Naive thymus-derived CD4-positive, alpha-beta T cell (primary cell): Measurements from ENCODE around the gene NCOA3. TPM values are rescaled to one million over a fixed set of nuclear protein-coding genes. Genes with fewer than 3 reads are reported as not detected.

Experiments used
- ATAC-seq: fragments of 150-1000 bp; cut with Tn5 transposase; 2 replicates; pipeline ENCODE4 v1.10.0; 2021; ENCODE audit warnings: mild to moderate bottlenecking, moderate library complexity
- CTCF ChIA-PET: fragments of 350-600 bp; sonication (Branson Sonifier 250); formaldehyde crosslinking; loops from one replicate; lab custom pipeline; 2021; ENCODE audit warnings: antibody characterized with exemption; lab: Charles Lee
- POLR2A ChIA-PET: fragments of 350-600 bp; sonication (Branson Sonifier 250); formaldehyde crosslinking; loops from one replicate; lab custom pipeline; 2021; ENCODE audit warnings: antibody characterized with exemption, inconsistent platforms; lab: Charles Lee
- DNase-seq, 9 donors: peaks; one replicate each; pipeline versions ENCODE4 v3.0.0 to v3.0.0-alpha.2; 2020 to 2022; ENCODE audit warnings: mixed read lengths in 1 of 9
- H3K27ac ChIP-seq: one replicate; pipeline ENCODE4 v1.7.0; 2013; ENCODE audit warnings: mild to moderate bottlenecking, low read depth, low read length, moderate library complexity
- H3K27me3 ChIP-seq, 2 donors: one replicate each; pipeline ENCODE4 v1.7.0; 2013; ENCODE audit warnings: low read length in 2 of 2, mild to moderate bottlenecking in 2 of 2, moderate library complexity in 2 of 2; ENCODE audit not compliant: control insufficient read depth in 2 of 2, insufficient read depth in 2 of 2
- H3K36me3 ChIP-seq, 3 experiments: 1 replicate in 2 of 3; 2 replicates in 1 of 3; pipeline ENCODE4 v1.7.0; 2013; ENCODE audit warnings: low read length in 3 of 3, mild to moderate bottlenecking in 3 of 3, moderate library complexity in 1 of 3; ENCODE audit not compliant: insufficient read depth in 3 of 3, control insufficient read depth in 2 of 3
- H3K4me1 ChIP-seq, 2 donors: one replicate each; pipeline ENCODE4 v1.7.0; 2013; ENCODE audit warnings: low read length in 2 of 2, mild to moderate bottlenecking in 2 of 2, moderate library complexity in 1 of 2; ENCODE audit not compliant: control insufficient read depth in 2 of 2, insufficient read depth in 2 of 2
- H3K4me3 ChIP-seq: 2 replicates; pipeline ENCODE4 v1.7.0; 2013; ENCODE audit warnings: mild to moderate bottlenecking, low read length
- H3K9me3 ChIP-seq, 3 experiments: 1 replicate in 2 of 3; 2 replicates in 1 of 3; pipeline ENCODE4 v1.7.0; 2013; ENCODE audit warnings: low read length in 3 of 3; ENCODE audit not compliant: control insufficient read depth in 2 of 3
- H3K27ac Mint-ChIP-seq, 9 donors: one replicate each; pipeline ENCODE4 v1.8.0; 2020 to 2022; ENCODE audit warnings: mixed read lengths in 9 of 9, mild to moderate bottlenecking in 8 of 9, moderate library complexity in 5 of 9, inconsistent platforms in 2 of 9
- H3K27me3 Mint-ChIP-seq, 5 donors: one replicate each; pipeline ENCODE4 v1.8.0; 2021 to 2022; ENCODE audit warnings: mixed read lengths in 5 of 5, mild to moderate bottlenecking in 1 of 5
- H3K36me3 Mint-ChIP-seq, 5 donors: one replicate each; pipeline ENCODE4 v1.8.0; 2020 to 2022; ENCODE audit warnings: mixed read lengths in 5 of 5, mild to moderate bottlenecking in 3 of 5, inconsistent platforms in 1 of 5
- H3K4me1 Mint-ChIP-seq, 7 donors: one replicate each; pipeline ENCODE4 v1.8.0; 2020 to 2022; ENCODE audit warnings: mixed read lengths in 7 of 7, mild to moderate bottlenecking in 3 of 7, inconsistent platforms in 1 of 7
- H3K4me3 Mint-ChIP-seq, 10 donors: one replicate each; pipeline ENCODE4 v1.8.0; 2020 to 2022; ENCODE audit warnings: mild to moderate bottlenecking in 10 of 10, mixed read lengths in 10 of 10, moderate library complexity in 6 of 10, inconsistent platforms in 2 of 10
- H3K9me3 Mint-ChIP-seq, 11 donors: one replicate each; pipeline ENCODE4 v1.8.0; 2020 to 2022; ENCODE audit warnings: mixed read lengths in 11 of 11, mild to moderate bottlenecking in 4 of 11, inconsistent platforms in 1 of 11, moderate library complexity in 1 of 11
- intact Hi-C, 2 donors: fragments of 100-400 bp; cut with micrococcal nuclease; formaldehyde crosslinking; loops; one replicate each; pipeline ENCODE4 v1.15.1; 2023
- polyA plus RNA-seq, 2 donors: library from polyadenylated mRNA; unstranded; fragments of 300-500 nt; fragmentation: Illumina TruSeq; gene quantifications; one replicate each; pipeline ENCODE4 v1.2.3, GENCODE V29; 2021
- total RNA-seq, 6 experiments: library from RNA in 5 of 6; stranded (reverse) in 5 of 6; gene quantifications; 1 replicate in 5 of 6; 2 replicates in 1 of 6; pipeline ENCODE4 v1.2.3 and lab custom pipeline; 2021 to 2026

Gene NCOA3
- total and polyA plus RNA-seq, 7 experiments from 2014 or later: 20.3 to 115 (median 85.5) TPM

DNA sequence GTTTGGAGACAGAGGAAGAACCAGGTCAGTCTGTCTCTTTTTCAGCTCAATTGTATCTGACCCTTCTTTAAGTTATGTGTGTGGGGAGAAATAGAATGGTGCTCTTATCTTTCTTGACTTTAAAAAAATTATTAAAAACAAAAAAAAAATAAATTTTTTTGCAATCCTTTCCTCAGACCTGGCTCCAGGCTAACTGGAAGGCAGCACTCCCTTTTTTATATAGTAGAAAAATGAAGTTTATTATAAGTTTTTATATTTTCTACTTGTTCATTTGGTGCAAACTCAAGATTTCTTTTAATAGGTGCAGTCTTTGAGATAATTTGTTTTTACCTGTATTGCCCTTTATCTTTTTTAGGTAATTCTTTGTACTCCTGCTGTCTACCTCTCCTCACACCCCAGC lies 153.9 kb downstream of the NCOA3 start:
- Histone ChIP-seq H3K36me3 (peaks cover 0 to 61% (median 14%) of the 10 kb centered on the region in 3 experiments), H3K9me3 (no peaks in the 10 kb centered on the region), H3K4me1 (no peaks in the 10 kb centered on the region), H3K27me3 (no peaks in the 10 kb centered on the region), H3K27ac (no peak overlapping the region), H3K4me3 (no peak overlapping the region)
- intact Hi-C loops: no loop called here
- ChIA-PET POLR2A (no interaction called here), CTCF (no interaction called here)
- Mint-ChIP-seq H3K27me3 (no peaks in the 10 kb centered on the region), H3K4me1 (peaks cover 0 to 3% (median 0%) of the 10 kb centered on the region in 7 donors), H3K27ac (peak overlapping the region in 3 of 9 donors; percentile 24 to 48 (median 38)), H3K9me3 (no peaks in the 10 kb centered on the region), H3K36me3 (peaks cover 5 to 38% (median 17%) of the 10 kb centered on the region in 5 donors), H3K4me3 (no peak overlapping the region)
- no peak for DNase-seq
- no peak for ATAC-seq

- no peak for DNase-seq
- H3K4me3 Mint-ChIP-seq: no peak overlapping the region
- H3K36me3 Mint-ChIP-seq: peaks cover 1 to 37% (median 11%) of the 10 kb centered on the region in 5 donors
- peak overlapping the region; percentile 4 for H3K27ac ChIP-seq
- H3K9me3 ChIP-seq: no peaks in the 10 kb centered on the region
- peaks cover 0 to 2% (median 0%) of the 10 kb centered on the region in 7 donors for H3K4me1 Mint-ChIP-seq
- no peaks in the 10 kb centered on the region for H3K9me3 Mint-ChIP-seq
- no peak for ATAC-seq
- H3K36me3 ChIP-seq: peaks cover 0 to 59% (median 14%) of the 10 kb centered on the region in 3 experiments
- no peaks in the 10 kb centered on the region for H3K27me3 ChIP-seq
- peak overlapping the region in 2 of 9 donors; percentile 23 to 24 for H3K27ac Mint-ChIP-seq
- H3K4me3 ChIP-seq: no peak overlapping the region
- intact Hi-C loops: no loop called here
- H3K4me1 ChIP-seq: no peaks in the 10 kb centered on the region
- POLR2A ChIA-PET: no interaction called here
- H3K27me3 Mint-ChIP-seq: no peaks in the 10 kb centered on the region
- CTCF ChIA-PET: no interaction called here
Observed at GRCh38 chr20:47656318-47656717, 154.6 kb downstream of the NCOA3 start.

- H3K27me3 ChIP-seq: no peaks in the 10 kb centered on the region
- peak overlapping the region in 6 of 9 donors; percentile 15 to 63 (median 34) for H3K27ac Mint-ChIP-seq
- POLR2A ChIA-PET: no interaction called here
- CTCF ChIA-PET: interaction anchor here (4.3 kb wide), 1 partner anchor 960 kb away, joined by 24 read pairs; no protein-coding TSS in a partner anchor
- H3K9me3 ChIP-seq: no peaks in the 10 kb centered on the region
- DNase-seq (no peak), ATAC-seq (no peak)
- H3K27ac ChIP-seq: no peak overlapping the region
- H3K36me3 ChIP-seq: peaks cover 0 to 31% (median 0%) of the 10 kb centered on the region in 3 experiments
- H3K4me3 Mint-ChIP-seq: no peak overlapping the region
- no peak overlapping the region for H3K4me3 ChIP-seq
- no peaks in the 10 kb centered on the region for H3K27me3 Mint-ChIP-seq
- peaks cover 0 to 21% (median 4%) of the 10 kb centered on the region in 5 donors for H3K36me3 Mint-ChIP-seq
- intact Hi-C loops: no loop called here
- H3K4me1 Mint-ChIP-seq: peaks cover 4 to 11% (median 6%) of the 10 kb centered on the region in 7 donors
- H3K9me3 Mint-ChIP-seq: peaks cover 0 to 3% (median 0%) of the 10 kb centered on the region in 11 donors
- no peaks in the 10 kb centered on the region for H3K4me1 ChIP-seq
Observed at GRCh38 chr20:47659904-47660601, 158.4 kb downstream of the NCOA3 start.

DNA sequence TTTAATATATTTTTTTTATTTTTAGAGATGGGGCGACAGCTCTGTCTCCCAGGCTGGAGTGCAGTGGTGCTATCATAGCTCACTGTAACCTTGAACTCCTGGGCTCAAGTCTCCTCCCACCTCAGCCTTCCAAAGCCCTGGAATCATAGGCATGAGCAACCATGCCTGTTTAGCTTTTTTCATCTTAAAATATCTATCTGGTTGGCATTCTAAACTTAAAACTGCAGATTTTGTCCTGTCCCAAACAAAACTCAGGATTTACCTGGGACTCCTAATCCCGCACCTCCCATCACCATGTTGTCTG lies 158.9 kb downstream of the NCOA3 start:
- peaks cover 4 to 11% (median 6%) of the 10 kb centered on the region in 7 donors for H3K4me1 Mint-ChIP-seq
- H3K4me3 ChIP-seq: no peak overlapping the region
- peaks cover 0 to 31% (median 0%) of the 10 kb centered on the region in 3 experiments for H3K36me3 ChIP-seq
- H3K27me3 ChIP-seq: no peaks in the 10 kb centered on the region
- H3K36me3 Mint-ChIP-seq: peaks cover 0 to 19% (median 4%) of the 10 kb centered on the region in 5 donors
- intact Hi-C loops: no loop called here
- H3K4me3 Mint-ChIP-seq: no peak overlapping the region
- H3K27ac Mint-ChIP-seq: peak overlapping the region in 3 of 9 donors; percentile 12 to 56 (median 21)
- DNase-seq (no peak), ATAC-seq (no peak)
- H3K4me1 ChIP-seq: no peaks in the 10 kb centered on the region
- H3K9me3 ChIP-seq: no peaks in the 10 kb centered on the region
- CTCF ChIA-PET: interaction anchor here (4.3 kb wide), 1 partner anchor 960 kb away, joined by 24 read pairs; no protein-coding TSS in a partner anchor
- POLR2A ChIA-PET: no interaction called here
- H3K27me3 Mint-ChIP-seq: no peaks in the 10 kb centered on the region
- peaks cover 0 to 3% (median 0%) of the 10 kb centered on the region in 11 donors for H3K9me3 Mint-ChIP-seq
- H3K27ac ChIP-seq: no peak overlapping the region

DNA sequence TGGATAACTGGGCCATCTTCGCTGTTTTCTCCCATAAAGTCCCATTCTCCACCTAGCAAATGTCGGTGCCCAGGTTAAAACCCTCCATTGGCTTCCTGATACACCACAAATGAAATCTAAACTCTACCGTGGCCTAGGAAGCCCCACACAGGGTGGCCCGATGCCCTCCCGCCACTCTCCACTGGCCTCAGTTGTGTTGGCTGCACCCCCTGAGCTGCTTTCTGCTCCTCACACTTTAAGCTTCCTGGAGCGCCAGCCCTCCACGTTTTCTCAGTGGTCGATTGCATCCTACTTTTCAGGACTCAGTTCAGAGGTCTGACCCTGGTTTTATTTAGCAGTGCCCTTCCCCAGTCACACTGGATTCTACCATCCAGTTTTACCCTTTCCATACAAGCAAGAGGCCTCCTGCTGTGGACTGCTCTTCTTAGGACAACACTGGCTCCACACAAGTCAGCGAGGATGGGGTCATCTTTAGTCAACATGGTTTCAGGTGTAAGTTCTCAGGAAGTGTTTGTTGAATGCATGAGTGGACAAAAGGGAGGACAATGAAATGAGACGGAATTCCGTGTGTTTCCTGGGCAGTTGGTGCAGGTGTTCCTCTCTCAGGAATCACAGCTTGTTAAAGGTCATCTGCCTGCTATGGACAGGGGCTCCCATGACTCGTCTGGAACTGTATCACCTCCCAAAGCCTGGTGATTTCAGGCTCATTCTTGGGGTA lies 159.5 kb downstream of the NCOA3 start:
- no peak overlapping the region for H3K4me3 ChIP-seq
- CTCF ChIA-PET: interaction anchor here (1.5 to 4.3 kb wide), 2 partner anchors 11 to 959 kb away, joined by 4 to 24 read pairs; no protein-coding TSS in a partner anchor
- no peaks in the 10 kb centered on the region for H3K4me1 ChIP-seq
- Mint-ChIP-seq H3K27ac (peak overlapping the region in 4 of 9 donors; percentile 12 to 56 (median 17)), H3K9me3 (peaks cover 0 to 3% (median 0%) of the 10 kb centered on the region in 11 donors), H3K36me3 (peaks cover 0 to 19% (median 2%) of the 10 kb centered on the region in 5 donors), H3K4me3 (no peak overlapping the region), H3K27me3 (no peaks in the 10 kb centered on the region), H3K4me1 (peaks cover 4 to 11% (median 6%) of the 10 kb centered on the region in 7 donors)
- DNase-seq (no peak), ATAC-seq (no peak)
- intact Hi-C loops: no loop called here
- no peaks in the 10 kb centered on the region for H3K9me3 ChIP-seq
- no peak overlapping the region for H3K27ac ChIP-seq
- H3K27me3 ChIP-seq: no peaks in the 10 kb centered on the region
- H3K36me3 ChIP-seq: peaks cover 0 to 30% (median 0%) of the 10 kb centered on the region in 3 experiments
- POLR2A ChIA-PET: no interaction called here

- Histone ChIP-seq H3K4me1 (no peaks in the 10 kb centered on the region), H3K9me3 (no peaks in the 10 kb centered on the region), H3K27me3 (no peaks in the 10 kb centered on the region), H3K27ac (no peak overlapping the region), H3K36me3 (peaks cover 0 to 26% (median 0%) of the 10 kb centered on the region in 3 experiments), H3K4me3 (no peak overlapping the region)
- H3K9me3 Mint-ChIP-seq: peaks cover 0 to 3% (median 0%) of the 10 kb centered on the region in 11 donors
- peaks cover 0 to 18% (median 0%) of the 10 kb centered on the region in 5 donors for H3K36me3 Mint-ChIP-seq
- DNase-seq: no peak
- peak overlapping the region in 1 of 9 donors; percentile 21 for H3K27ac Mint-ChIP-seq
- ChIA-PET POLR2A (no interaction called here), CTCF (interaction anchor here (0.7 to 4.3 kb wide), 3 partner anchors 11 to 959 kb away, joined by 3 to 24 read pairs (median 4); no protein-coding TSS in a partner anchor)
- no peak overlapping the region for H3K4me3 Mint-ChIP-seq
- intact Hi-C loops: no loop called here
- no peak for ATAC-seq
- H3K27me3 Mint-ChIP-seq: no peaks in the 10 kb centered on the region
- H3K4me1 Mint-ChIP-seq: peaks cover 4 to 11% (median 6%) of the 10 kb centered on the region in 7 donors
Observed at GRCh38 chr20:47661714-47662113, 160.0 kb downstream of the NCOA3 start.
